Panc1 (cell line): ENCODE results near the gene EXOSC7. TPM values are rescaled to one million over a fixed set of nuclear protein-coding genes. Genes with fewer than 3 reads are reported as not detected.
"Not testable (repeated sequence)": the region's sequence is repeated elsewhere in the genome, so short reads cannot be mapped to it uniquely, and the experiment has no call there.

Source experiments
- ATAC-seq: fragments of 200-7000 bp; cut with Tn5 transposase; 2 replicates; pipeline ENCODE4 v1.9.1; 2020; ENCODE audit warnings: mild to moderate bottlenecking, moderate library complexity
- BruUV-seq: library from RNA; stranded (reverse); fragments of 400-500 nt; replicated peaks from 2 replicates; lab custom pipeline; 2021; lab: Mats Ljungman, UMichigan
- CTCF ChIA-PET: fragments of 300-600 bp; sonication (Branson Sonifier 250); formaldehyde crosslinking; loops from one replicate; lab custom pipeline; 2022; ENCODE audit warnings: antibody characterized with exemption; lab: Charles Lee
- POLR2A ChIA-PET: fragments of 300-600 bp; sonication (Branson Sonifier 250); formaldehyde crosslinking; loops from one replicate; lab custom pipeline; 2022; ENCODE audit warnings: antibody characterized with exemption; lab: Charles Lee
- DNase-seq: peaks from one replicate; pipeline ENCODE4 v3.0.0-alpha.2; 2010; ENCODE audit warnings: low read depth, low spot score
- H3K27ac ChIP-seq: 2 replicates; pipeline ENCODE4 v1.5.1; 2011; ENCODE audit warnings: mild to moderate bottlenecking, low read length, inconsistent platforms
- H3K27me3 ChIP-seq: fragments of 200-500 bp; sonication (Bioruptor generic); 2 replicates; pipeline ENCODE4 v1.6.0; 2014; ENCODE audit warnings: low read length, inconsistent platforms; ENCODE audit not compliant: control insufficient read depth, insufficient read depth
- H3K36me3 ChIP-seq: fragments of 200-500 bp; sonication (Bioruptor generic); 2 replicates; pipeline ENCODE4 v1.5.1; 2014; ENCODE audit warnings: inconsistent platforms, mild to moderate bottlenecking, low read length, moderate library complexity; ENCODE audit not compliant: control insufficient read depth, insufficient read depth
- H3K4me1 ChIP-seq: 2 replicates; pipeline ENCODE4 v1.5.1; 2011; ENCODE audit warnings: inconsistent platforms, mild to moderate bottlenecking, low read length, moderate library complexity; ENCODE audit not compliant: control insufficient read depth, insufficient read depth
- H3K4me3 ChIP-seq, 2 experiments: 2 replicates each; pipeline ENCODE4 v1.5.1; 2011 to 2012; ENCODE audit warnings: low read depth in 2 of 2, low read length in 2 of 2, mild to moderate bottlenecking in 2 of 2, inconsistent platforms in 1 of 2, moderate library complexity in 1 of 2
- H3K9me3 ChIP-seq: fragments of 200-500 bp; sonication (Bioruptor generic); 2 replicates; pipeline ENCODE4 v1.5.1; 2014; ENCODE audit warnings: low read depth, mild to moderate bottlenecking, inconsistent platforms, low read length, moderate library complexity; ENCODE audit not compliant: control insufficient read depth, insufficient read depth
- POLR2AphosphoS5 ChIP-seq: IDR thresholded peaks from 2 replicates; pipeline ENCODE4 v1.6.1; 2012; ENCODE audit warnings: mild to moderate bottlenecking, low read depth, low read length, moderate library complexity
- SIN3A ChIP-seq: IDR thresholded peaks from 2 replicates; pipeline ENCODE4 v1.6.1; 2012; ENCODE audit warnings: low read depth, mild to moderate bottlenecking, low read length, moderate library complexity, borderline replicate concordance; ENCODE audit not compliant: insufficient read depth
- TCF7L2 ChIP-seq: IDR thresholded peaks from 2 replicates; pipeline ENCODE4 v1.6.1; 2011; ENCODE audit warnings: mild to moderate bottlenecking, low read depth, low read length, inconsistent platforms
- in situ Hi-C: cut with HindIII; loops from 2 replicates; pipeline ENCODE4 v1.10.0; 2016; ENCODE audit warnings: low sequenced_read_pairs, low pct_unique_long_range_greater_than_20kb
- intact Hi-C: fragments of 100-400 bp; cut with micrococcal nuclease; formaldehyde crosslinking; loops from one replicate; pipeline ENCODE4 v1.10.0; 2022; ENCODE audit not compliant: unreplicated experiment
- total RNA-seq: library from RNA; stranded (reverse); gene quantifications from one replicate; pipeline ENCODE4 v1.2.1, GENCODE V29; 2021; ENCODE audit not compliant: unreplicated experiment
- TF ChIP-seq, protein P1 (sequence below), 2 experiments: IDR thresholded peaks; 2 replicates each; pipeline ENCODE4 v1.6.1; 2011 to 2012; ENCODE audit warnings: low read depth in 2 of 2, control low read depth in 1 of 2, low read length in 1 of 2, mild to moderate bottlenecking in 1 of 2, moderate library complexity in 1 of 2; ENCODE audit not compliant: insufficient read depth in 1 of 2
- TF ChIP-seq, protein P2 (sequence below): fragments of 450-650 bp; IDR thresholded peaks from 2 replicates; pipeline ENCODE4 v1.5.1; 2017; ENCODE audit warnings: mild to moderate bottlenecking

EXOSC7 gene
- total RNA-seq, 1 experiment from 2014 or later = 38.4 TPM

DNA sequence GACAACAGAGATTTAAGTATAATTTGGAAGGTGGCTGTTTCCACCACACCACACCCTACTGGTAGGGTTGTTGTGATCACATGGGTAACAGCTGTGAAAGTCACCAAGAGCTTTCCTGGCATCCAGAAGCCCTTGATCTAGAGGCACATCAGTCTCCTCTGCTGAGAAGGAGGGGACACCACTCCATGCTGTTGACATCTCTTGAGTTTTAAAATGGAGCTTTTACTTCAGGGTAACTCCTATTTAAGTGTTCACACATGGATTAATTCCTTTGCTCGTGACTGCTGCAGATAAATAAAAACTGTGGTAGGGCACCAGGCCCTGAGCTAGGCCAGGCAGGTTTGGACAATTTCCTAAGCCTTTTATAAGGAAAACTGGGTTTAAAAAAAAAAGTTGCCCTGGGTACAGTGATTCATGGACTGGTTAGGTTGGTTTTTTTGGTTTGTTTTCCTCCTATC, 7.5 kb downstream of the EXOSC7 start:
- no peak overlapping the region for H3K27ac ChIP-seq
- in situ Hi-C loops = no loop called here
- POLR2A ChIA-PET = no interaction called here

DNA sequence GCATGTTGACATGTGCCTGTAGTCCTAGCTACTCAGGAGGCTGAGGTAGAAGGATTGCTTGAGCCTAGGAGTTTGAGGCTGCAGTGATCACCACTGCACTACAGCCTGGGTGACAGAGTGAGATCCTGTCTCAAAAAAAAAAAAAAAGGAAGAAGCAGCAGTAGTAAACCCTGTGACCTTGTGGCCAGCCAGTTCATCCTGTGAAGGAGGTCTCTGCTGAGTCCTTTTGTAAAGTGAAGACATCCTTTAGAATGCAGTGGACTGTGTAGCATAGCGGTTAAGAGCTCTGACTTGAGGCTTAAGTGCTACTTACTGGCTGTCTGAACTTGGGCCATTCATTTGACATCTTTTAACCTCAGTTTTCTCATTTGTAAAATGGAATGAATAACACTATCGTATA, 8.3 kb downstream of the EXOSC7 start:
- H3K27ac ChIP-seq = no peak overlapping the region
- BruUV-seq = no TSS peak
- no peaks in the 10 kb centered on the region; the same call in 1 of the 2 replicates for H3K4me1 ChIP-seq

More for the DNA sequence above, 7.5 kb downstream of the EXOSC7 start:
- BruUV-seq = no TSS peak
- Histone ChIP-seq H3K4me3 (no peak overlapping the region), H3K27me3 (no peaks in the 10 kb centered on the region), H3K4me1 (no peaks in the 10 kb centered on the region; the same call in 1 of the 2 replicates), H3K9me3 (no peaks in the 10 kb centered on the region), H3K36me3 (no peaks in the 10 kb centered on the region; the same call in 1 of the 2 replicates)
- intact Hi-C loops = no loop called here
- ATAC-seq (no peak), DNase-seq (no peak)
- TF ChIP-seq TCF7L2 (no peak), POLR2AphosphoS5 (no peak), SIN3A (no peak)
- TF ChIP-seq, protein P1, sequence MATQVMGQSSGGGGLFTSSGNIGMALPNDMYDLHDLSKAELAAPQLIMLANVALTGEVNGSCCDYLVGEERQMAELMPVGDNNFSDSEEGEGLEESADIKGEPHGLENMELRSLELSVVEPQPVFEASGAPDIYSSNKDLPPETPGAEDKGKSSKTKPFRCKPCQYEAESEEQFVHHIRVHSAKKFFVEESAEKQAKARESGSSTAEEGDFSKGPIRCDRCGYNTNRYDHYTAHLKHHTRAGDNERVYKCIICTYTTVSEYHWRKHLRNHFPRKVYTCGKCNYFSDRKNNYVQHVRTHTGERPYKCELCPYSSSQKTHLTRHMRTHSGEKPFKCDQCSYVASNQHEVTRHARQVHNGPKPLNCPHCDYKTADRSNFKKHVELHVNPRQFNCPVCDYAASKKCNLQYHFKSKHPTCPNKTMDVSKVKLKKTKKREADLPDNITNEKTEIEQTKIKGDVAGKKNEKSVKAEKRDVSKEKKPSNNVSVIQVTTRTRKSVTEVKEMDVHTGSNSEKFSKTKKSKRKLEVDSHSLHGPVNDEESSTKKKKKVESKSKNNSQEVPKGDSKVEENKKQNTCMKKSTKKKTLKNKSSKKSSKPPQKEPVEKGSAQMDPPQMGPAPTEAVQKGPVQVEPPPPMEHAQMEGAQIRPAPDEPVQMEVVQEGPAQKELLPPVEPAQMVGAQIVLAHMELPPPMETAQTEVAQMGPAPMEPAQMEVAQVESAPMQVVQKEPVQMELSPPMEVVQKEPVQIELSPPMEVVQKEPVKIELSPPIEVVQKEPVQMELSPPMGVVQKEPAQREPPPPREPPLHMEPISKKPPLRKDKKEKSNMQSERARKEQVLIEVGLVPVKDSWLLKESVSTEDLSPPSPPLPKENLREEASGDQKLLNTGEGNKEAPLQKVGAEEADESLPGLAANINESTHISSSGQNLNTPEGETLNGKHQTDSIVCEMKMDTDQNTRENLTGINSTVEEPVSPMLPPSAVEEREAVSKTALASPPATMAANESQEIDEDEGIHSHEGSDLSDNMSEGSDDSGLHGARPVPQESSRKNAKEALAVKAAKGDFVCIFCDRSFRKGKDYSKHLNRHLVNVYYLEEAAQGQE (IDR thresholded peaks at IDR 0.05; ENCODE audit: insufficient read depth in 1 of 2, low read depth in 2 of 2, low read length in 1 of 2) = no peak
- TF ChIP-seq, protein P2, sequence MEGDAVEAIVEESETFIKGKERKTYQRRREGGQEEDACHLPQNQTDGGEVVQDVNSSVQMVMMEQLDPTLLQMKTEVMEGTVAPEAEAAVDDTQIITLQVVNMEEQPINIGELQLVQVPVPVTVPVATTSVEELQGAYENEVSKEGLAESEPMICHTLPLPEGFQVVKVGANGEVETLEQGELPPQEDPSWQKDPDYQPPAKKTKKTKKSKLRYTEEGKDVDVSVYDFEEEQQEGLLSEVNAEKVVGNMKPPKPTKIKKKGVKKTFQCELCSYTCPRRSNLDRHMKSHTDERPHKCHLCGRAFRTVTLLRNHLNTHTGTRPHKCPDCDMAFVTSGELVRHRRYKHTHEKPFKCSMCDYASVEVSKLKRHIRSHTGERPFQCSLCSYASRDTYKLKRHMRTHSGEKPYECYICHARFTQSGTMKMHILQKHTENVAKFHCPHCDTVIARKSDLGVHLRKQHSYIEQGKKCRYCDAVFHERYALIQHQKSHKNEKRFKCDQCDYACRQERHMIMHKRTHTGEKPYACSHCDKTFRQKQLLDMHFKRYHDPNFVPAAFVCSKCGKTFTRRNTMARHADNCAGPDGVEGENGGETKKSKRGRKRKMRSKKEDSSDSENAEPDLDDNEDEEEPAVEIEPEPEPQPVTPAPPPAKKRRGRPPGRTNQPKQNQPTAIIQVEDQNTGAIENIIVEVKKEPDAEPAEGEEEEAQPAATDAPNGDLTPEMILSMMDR = no peak
- CTCF ChIA-PET = no interaction called here

DNA sequence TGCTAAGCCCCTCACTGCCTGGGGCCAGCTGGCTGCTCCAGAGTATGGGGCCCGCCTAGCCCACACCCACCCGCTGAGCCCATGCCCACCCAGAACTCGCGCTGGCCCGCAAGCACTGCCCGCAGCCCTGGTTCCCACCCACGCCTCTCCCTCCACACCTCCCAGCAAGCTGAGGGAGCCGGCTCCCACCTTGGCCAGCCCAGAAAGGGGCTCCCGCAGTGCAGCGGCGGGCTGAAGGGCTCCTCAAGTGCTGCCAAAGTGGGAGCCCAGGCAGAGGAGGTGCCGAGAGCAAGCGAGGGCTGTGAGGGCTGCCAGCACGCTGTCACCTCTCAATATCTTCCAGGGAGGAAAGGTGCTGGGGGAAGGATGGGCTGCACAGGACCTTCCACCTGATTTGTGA, 10.3 kb downstream of the EXOSC7 start:
- H3K4me3 ChIP-seq, H3K36me3 ChIP-seq, in situ Hi-C loops, intact Hi-C loops, DNase-seq, CTCF ChIA-PET, H3K27ac ChIP-seq, BruUV-seq, H3K4me1 ChIP-seq, H3K27me3 ChIP-seq, ATAC-seq, H3K9me3 ChIP-seq: not testable (repeated sequence)
- POLR2A ChIA-PET = interaction anchor here (0.6 kb wide), 1 partner anchor 11 kb away, joined by 13 read pairs; the partner anchor contains the start of genes EXOSC7 and ZDHHC3

More for the DNA sequence above, 8.3 kb downstream of the EXOSC7 start:
- H3K4me3 ChIP-seq = no peak overlapping the region
- ATAC-seq (no peak), DNase-seq (no peak)
- intact Hi-C loops = no loop called here
- no peaks in the 10 kb centered on the region; the same call in 1 of the 2 replicates for H3K36me3 ChIP-seq
- H3K27me3 ChIP-seq = no peaks in the 10 kb centered on the region
- CTCF ChIA-PET = interaction anchor here (0.7 kb wide), 1 partner anchor 144 kb away, joined by 3 read pairs; no protein-coding TSS in a partner anchor
- POLR2A ChIA-PET = interaction anchor here (0.5 kb wide), 1 partner anchor 496 kb away, joined by 5 read pairs; no protein-coding TSS in a partner anchor
- no peak for TF ChIP-seq TCF7L2
- TF ChIP-seq, protein P1 (IDR thresholded peaks at IDR 0.05; ENCODE audit: insufficient read depth in 1 of 2, low read depth in 2 of 2, low read length in 1 of 2) = no peak
- TF ChIP-seq SIN3A = no peak
- TF ChIP-seq, protein P2 = no peak
- H3K9me3 ChIP-seq = no peaks in the 10 kb centered on the region
- in situ Hi-C loops = no loop called here
